ENCODE data around the gene ADPRS. TPM values are rescaled to one million over a fixed set of nuclear protein-coding genes. Genes with fewer than 3 reads are reported as not detected.
A peak's percentile ranks its signal among the peaks of the same experiment; 100 is the strongest.

The ADPRS gene
- total RNA-seq, 1 donor from 2014 or later, result 16.8 TPM

DNA sequence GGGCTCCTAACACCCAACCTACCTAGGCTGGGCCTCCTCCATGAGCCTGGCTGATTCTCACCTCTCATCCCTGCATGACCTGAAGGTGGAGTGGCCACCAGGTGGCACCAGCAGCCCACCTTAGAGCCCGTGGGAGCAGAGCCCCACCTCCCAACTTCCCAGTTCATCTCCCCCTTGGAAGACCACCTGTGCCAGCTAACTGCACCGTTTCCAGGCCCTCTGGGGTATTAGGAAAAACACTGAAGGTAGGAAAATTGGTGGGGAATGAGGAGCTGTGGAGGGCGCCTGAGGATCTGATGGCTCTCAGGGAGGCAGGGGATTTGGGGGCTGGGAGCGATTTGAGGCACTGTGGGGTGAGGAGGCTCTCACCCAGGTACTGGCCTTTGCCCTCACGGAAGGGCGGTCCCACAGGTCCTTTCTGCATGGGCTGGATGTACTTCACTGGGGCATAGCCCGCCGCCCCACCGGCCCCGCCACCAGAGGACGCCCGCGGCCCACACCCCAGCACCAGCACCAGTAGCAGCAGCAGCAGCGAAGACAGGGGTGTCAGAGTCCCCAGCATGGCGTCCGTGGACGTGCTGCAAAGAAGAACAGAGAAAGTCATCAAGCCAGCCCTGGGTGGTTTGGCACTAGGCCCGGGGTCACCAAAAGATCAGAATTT lies 11.1 kb downstream of the ADPRS start:
- H3K36me3 Mint-ChIP-seq (ENCODE audit: unreplicated experiment), result no peaks in the 10 kb centered on the region
- H3K9me3 Mint-ChIP-seq (ENCODE audit: unreplicated experiment), result peaks cover 2% of the 10 kb centered on the region
- H3K27me3 Mint-ChIP-seq (ENCODE audit: unreplicated experiment), result peaks cover 3% of the 10 kb centered on the region
- H3K4me1 Mint-ChIP-seq (ENCODE audit: low read depth, unreplicated experiment), result peaks cover 3% of the 10 kb centered on the region
- no peak overlapping the region for H3K4me3 Mint-ChIP-seq (ENCODE audit: unreplicated experiment)
- H3K27ac Mint-ChIP-seq (ENCODE audit: unreplicated experiment), result no peak overlapping the region
- peak; percentile 90 for DNase-seq
- peak; percentile 83 for TF ChIP-seq CTCF (IDR thresholded peaks at IDR 0.05; ENCODE audit: partially characterized antibody, unreplicated experiment)

GRCh38 chr1:36100376-36100775 lies 11.7 kb downstream of the ADPRS start:
- H3K36me3 Mint-ChIP-seq (ENCODE audit: unreplicated experiment), result no peaks in the 10 kb centered on the region

GRCh38 chr1:36101546-36101945 lies 12.9 kb downstream of the ADPRS start:
- Mint-ChIP-seq H3K9me3 (ENCODE audit: unreplicated experiment) (peaks cover 4% of the 10 kb centered on the region), H3K4me3 (ENCODE audit: unreplicated experiment) (no peak overlapping the region), H3K4me1 (ENCODE audit: low read depth, unreplicated experiment) (peaks cover 1% of the 10 kb centered on the region), H3K27ac (ENCODE audit: unreplicated experiment) (no peak overlapping the region), H3K36me3 (ENCODE audit: unreplicated experiment) (no peaks in the 10 kb centered on the region), H3K27me3 (ENCODE audit: unreplicated experiment) (peaks cover 1% of the 10 kb centered on the region)
- TF ChIP-seq CTCF (IDR thresholded peaks at IDR 0.05; ENCODE audit: partially characterized antibody, unreplicated experiment), result no peak
- no peak for DNase-seq

More at GRCh38 chr1:36100376-36100775, 11.7 kb downstream of the ADPRS start:
- no peak for TF ChIP-seq CTCF (IDR thresholded peaks at IDR 0.05; ENCODE audit: partially characterized antibody, unreplicated experiment)
- DNase-seq, result no peak
- Mint-ChIP-seq H3K9me3 (ENCODE audit: unreplicated experiment) (peaks cover 2% of the 10 kb centered on the region), H3K4me3 (ENCODE audit: unreplicated experiment) (no peak overlapping the region), H3K27me3 (ENCODE audit: unreplicated experiment) (peaks cover 3% of the 10 kb centered on the region), H3K27ac (ENCODE audit: unreplicated experiment) (no peak overlapping the region), H3K4me1 (ENCODE audit: low read depth, unreplicated experiment) (peaks cover 3% of the 10 kb centered on the region)

DNA sequence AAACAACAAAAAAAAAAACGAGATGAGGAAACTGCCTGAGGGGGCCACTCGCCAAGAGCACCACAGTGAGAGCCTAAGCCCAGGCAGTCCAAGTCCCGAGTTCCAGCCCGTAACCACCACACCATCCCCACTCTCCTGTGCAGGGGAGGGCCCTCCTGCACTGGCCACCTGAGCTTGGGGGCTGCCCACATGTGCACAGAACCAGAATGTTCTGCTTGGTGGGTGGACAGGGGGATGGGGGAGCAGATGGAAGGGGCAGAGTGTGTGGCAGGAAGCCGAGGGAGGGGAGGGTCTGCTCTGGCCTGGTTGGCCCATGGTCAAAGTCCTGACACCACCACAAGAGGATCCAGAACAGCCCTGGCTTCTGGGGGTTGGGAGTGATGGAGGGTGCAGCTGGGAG lies 17.6 kb downstream of the ADPRS start:
- no peak for TF ChIP-seq CTCF (IDR thresholded peaks at IDR 0.05; ENCODE audit: partially characterized antibody, unreplicated experiment)
- H3K36me3 Mint-ChIP-seq (ENCODE audit: unreplicated experiment), result no peaks in the 10 kb centered on the region
- H3K27me3 Mint-ChIP-seq (ENCODE audit: unreplicated experiment), result peaks cover 5% of the 10 kb centered on the region
- H3K4me3 Mint-ChIP-seq (ENCODE audit: unreplicated experiment), result no peak overlapping the region
- no peaks in the 10 kb centered on the region for H3K4me1 Mint-ChIP-seq (ENCODE audit: low read depth, unreplicated experiment)
- no peak for DNase-seq
- H3K27ac Mint-ChIP-seq (ENCODE audit: unreplicated experiment), result no peak overlapping the region
- H3K9me3 Mint-ChIP-seq (ENCODE audit: unreplicated experiment), result peaks cover 3% of the 10 kb centered on the region

DNA sequence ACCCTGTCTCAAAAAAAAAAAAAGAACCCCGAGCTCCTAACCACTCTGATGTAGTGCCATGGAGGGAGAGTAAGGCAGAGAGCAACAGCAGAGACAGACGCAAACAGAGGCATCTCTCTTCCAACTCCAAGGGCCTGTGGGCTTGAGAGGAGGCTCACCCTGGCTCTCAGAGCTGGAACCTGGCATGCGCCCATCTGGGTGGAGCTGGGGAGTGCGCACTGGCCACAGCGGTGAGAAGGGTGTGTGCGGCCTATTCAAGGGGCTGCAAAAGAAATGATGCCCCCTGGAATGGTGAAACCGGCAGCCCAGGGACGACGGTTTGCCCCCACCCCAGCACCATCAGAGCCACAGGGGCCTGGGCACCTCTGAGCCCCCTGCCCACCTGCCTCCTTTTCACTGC lies 18.7 kb downstream of the ADPRS start:
- Mint-ChIP-seq H3K4me1 (ENCODE audit: low read depth, unreplicated experiment) (no peaks in the 10 kb centered on the region), H3K27me3 (ENCODE audit: unreplicated experiment) (peaks cover 13% of the 10 kb centered on the region), H3K27ac (ENCODE audit: unreplicated experiment) (no peak overlapping the region), H3K4me3 (ENCODE audit: unreplicated experiment) (no peak overlapping the region), H3K36me3 (ENCODE audit: unreplicated experiment) (peaks cover 3% of the 10 kb centered on the region), H3K9me3 (ENCODE audit: unreplicated experiment) (peaks cover 3% of the 10 kb centered on the region)
- DNase-seq, result no peak
- no peak for TF ChIP-seq CTCF (IDR thresholded peaks at IDR 0.05; ENCODE audit: partially characterized antibody, unreplicated experiment)

Measured in glutamatergic neuron (in vitro differentiated cells).